IMR-90 (cell line): ENCODE data around the gene FOXP1. TPM values are rescaled to one million over a fixed set of nuclear protein-coding genes. Genes with fewer than 3 reads are reported as not detected.

Experiments
- ATAC-seq: fragments of 200-7000 bp; cut with Tn5 transposase; 2 replicates; pipeline ENCODE4 v1.9.1; 2020; ENCODE audit warnings: low read depth, mild to moderate bottlenecking, moderate library complexity
- BruUV-seq: library from RNA; stranded (reverse); fragments of 400-500 nt; replicated peaks from 2 replicates; lab custom pipeline; 2021; lab: Mats Ljungman, UMichigan
- CTCF ChIA-PET: fragments of 300-600 bp; formaldehyde crosslinking; extraction: SDS; loops from one replicate; lab custom pipeline; 2021; ENCODE audit warnings: antibody characterized with exemption; lab: Yijun Ruan, JAX
- POLR2A ChIA-PET: fragments of 300-600 bp; sonication (Branson Sonifier 250); formaldehyde crosslinking; loops from one replicate; lab custom pipeline; 2022; ENCODE audit warnings: antibody characterized with exemption; ENCODE audit not compliant: unreplicated experiment; lab: Charles Lee
- DNase-seq: peaks from one replicate; pipeline ENCODE4 v3.0.0; 2013
- H2AFZ ChIP-seq: replicated peaks from 2 replicates; pipeline ENCODE3; 2013; ENCODE audit warnings: low read length, mild to moderate bottlenecking; ENCODE audit not compliant: poor library complexity
- H2AK5ac ChIP-seq: 2 replicates; pipeline ENCODE4 v1.6.1; 2013; ENCODE audit warnings: low read depth, low read length, inconsistent platforms
- H2AK9ac ChIP-seq: replicated peaks from 2 replicates; pipeline ENCODE3; 2013; ENCODE audit warnings: mild to moderate bottlenecking, low read depth, low read length, moderate library complexity; ENCODE audit not compliant: poor library complexity
- H2BK120ac ChIP-seq: 2 replicates; pipeline ENCODE4 v1.6.1; 2013; ENCODE audit warnings: low read depth, low read length, inconsistent platforms
- H2BK15ac ChIP-seq: 3 replicates; pipeline ENCODE4 v1.6.1; 2013; ENCODE audit warnings: low read depth, low read length, inconsistent platforms
- H2BK20ac ChIP-seq: 2 replicates; pipeline ENCODE4 v1.6.1; 2013; ENCODE audit warnings: low read depth, mild to moderate bottlenecking, inconsistent platforms, low read length, moderate library complexity
- H2BK5ac ChIP-seq: 2 replicates; pipeline ENCODE4 v1.6.1; 2013; ENCODE audit warnings: mild to moderate bottlenecking, low read depth, low read length, inconsistent platforms; ENCODE audit not compliant: poor library complexity, severe bottlenecking
- H3K14ac ChIP-seq: replicated peaks from 2 replicates; pipeline ENCODE4 v1.6.1; 2013; ENCODE audit warnings: low read depth, low read length, inconsistent platforms
- H3K18ac ChIP-seq: 2 replicates; pipeline ENCODE4 v1.6.1; 2013; ENCODE audit warnings: low read depth, low read length, control low read depth
- H3K23ac ChIP-seq: 2 replicates; pipeline ENCODE4 v1.6.1; 2013; ENCODE audit warnings: low read depth, low read length, inconsistent platforms
- H3K27ac ChIP-seq: 2 replicates; pipeline ENCODE4 v1.5.1; 2013; ENCODE audit warnings: mild to moderate bottlenecking, control low read depth, low read length; ENCODE audit not compliant: insufficient read depth
- H3K27me3 ChIP-seq: 2 replicates; pipeline ENCODE4 v1.6.1; 2013; ENCODE audit warnings: low read length; ENCODE audit not compliant: control insufficient read depth, insufficient read depth
- H3K36me3 ChIP-seq: 2 replicates; pipeline ENCODE4 v1.6.1; 2013; ENCODE audit warnings: low read length, mixed read lengths; ENCODE audit not compliant: control insufficient read depth, insufficient read depth
- H3K4ac ChIP-seq: 2 replicates; pipeline ENCODE4 v1.6.1; 2013; ENCODE audit warnings: low read depth, low read length, inconsistent platforms
- H3K4me1 ChIP-seq: 2 replicates; pipeline ENCODE4 v1.6.1; 2013; ENCODE audit warnings: low read length, mixed read lengths; ENCODE audit not compliant: control insufficient read depth, insufficient read depth
- H3K4me2 ChIP-seq: 2 replicates; pipeline ENCODE4 v1.6.1; 2013; ENCODE audit warnings: low read depth, mild to moderate bottlenecking, control low read depth, low read length, moderate library complexity
- H3K4me3 ChIP-seq: 2 replicates; pipeline ENCODE4 v1.5.1; 2013; ENCODE audit warnings: low read depth, mild to moderate bottlenecking, control low read depth, low read length, moderate library complexity; ENCODE audit not compliant: insufficient read depth
- H3K56ac ChIP-seq: 2 replicates; pipeline ENCODE4 v1.6.1; 2013; ENCODE audit warnings: low read length, inconsistent platforms; ENCODE audit not compliant: insufficient read depth; ENCODE audit errors: extremely low read depth
- H3K79me1 ChIP-seq, 2 experiments: 2 replicates each; pipeline ENCODE4 v1.6.1; 2013; ENCODE audit warnings: low read length in 2 of 2, inconsistent platforms in 1 of 2, low read depth in 1 of 2
- H3K9ac ChIP-seq: 2 replicates; pipeline ENCODE4 v1.6.1; 2013; ENCODE audit warnings: low read depth, low read length, control low read depth
- H3K9me1 ChIP-seq: 2 replicates; pipeline ENCODE4 v1.6.1; 2013; ENCODE audit warnings: low read length, inconsistent platforms; ENCODE audit not compliant: insufficient read depth
- H3K9me3 ChIP-seq: 2 replicates; pipeline ENCODE4 v1.6.1; 2013; ENCODE audit warnings: low read length; ENCODE audit not compliant: control insufficient read depth, insufficient read depth
- H4K20me1 ChIP-seq: 2 replicates; pipeline ENCODE4 v1.6.1; 2013; ENCODE audit warnings: low read length, inconsistent platforms; ENCODE audit not compliant: insufficient read depth
- H4K5ac ChIP-seq: 2 replicates; pipeline ENCODE4 v1.6.1; 2013; ENCODE audit warnings: mild to moderate bottlenecking, low read depth, low read length, control low read depth
- H4K8ac ChIP-seq, 2 experiments: 2 replicates each; pipeline ENCODE4 v1.6.1; 2013; ENCODE audit warnings: low read depth in 2 of 2, low read length in 2 of 2, control low read depth in 1 of 2, inconsistent platforms in 1 of 2
- H4K91ac ChIP-seq: 2 replicates; pipeline ENCODE4 v1.6.1; 2013; ENCODE audit warnings: low read depth, low read length, inconsistent platforms; ENCODE audit not compliant: insufficient read depth
- BHLHE40 ChIP-seq: fragments of 150-350 bp; IDR thresholded peaks from 2 replicates; pipeline ENCODE4 v1.6.1; 2016; ENCODE audit warnings: mild to moderate bottlenecking, low read depth, low read length
- CEBPB ChIP-seq: IDR thresholded peaks from 2 replicates; pipeline ENCODE4 v1.6.1; 2012; ENCODE audit warnings: low read depth, low read length, improper control_type of control experiment
- CHD1 ChIP-seq: IDR thresholded peaks from 2 replicates; pipeline ENCODE4 v1.6.1; 2012; ENCODE audit warnings: low read depth, low read length, improper control_type of control experiment
- ELK1 ChIP-seq: fragments of 150-350 bp; IDR thresholded peaks from 2 replicates; pipeline ENCODE4 v1.6.1; 2016; ENCODE audit warnings: low read depth, mild to moderate bottlenecking, low read length, moderate library complexity, borderline replicate concordance
- FOS ChIP-seq: fragments of 150-350 bp; IDR thresholded peaks from 2 replicates; pipeline ENCODE4 v1.6.1; 2016; ENCODE audit warnings: low read depth, low read length
- MAFK ChIP-seq: IDR thresholded peaks from 2 replicates; pipeline ENCODE4 v1.6.1; 2012; ENCODE audit warnings: low read depth, low read length, improper control_type of control experiment
- MAZ ChIP-seq: IDR thresholded peaks from 2 replicates; pipeline ENCODE4 v1.6.1; 2012; ENCODE audit warnings: low read depth, mild to moderate bottlenecking, low read length, improper control_type of control experiment, moderate library complexity, borderline replicate concordance
- MXI1 ChIP-seq: IDR thresholded peaks from 2 replicates; pipeline ENCODE4 v1.6.1; 2012; ENCODE audit warnings: low read depth, mild to moderate bottlenecking, low read length, moderate library complexity, borderline replicate concordance
- NFE2L2 ChIP-seq: fragments of 150-350 bp; IDR thresholded peaks from 2 replicates; pipeline ENCODE4 v1.6.1; 2016; ENCODE audit warnings: low read depth, mild to moderate bottlenecking, low read length
- POLR2A ChIP-seq: IDR thresholded peaks from 2 replicates; pipeline ENCODE4 v1.6.1; 2012; ENCODE audit warnings: mild to moderate bottlenecking, low read depth, low read length
- RAD21 ChIP-seq: IDR thresholded peaks from 2 replicates; pipeline ENCODE4 v1.6.1; 2012; ENCODE audit warnings: low read length, improper control_type of control experiment
- RCOR1 ChIP-seq: IDR thresholded peaks from 2 replicates; pipeline ENCODE4 v1.6.1; 2012; ENCODE audit warnings: mild to moderate bottlenecking, low read length, improper control_type of control experiment; ENCODE audit not compliant: insufficient replicate concordance
- RFX5 ChIP-seq: IDR thresholded peaks from 2 replicates; pipeline ENCODE4 v1.8.0; 2012; ENCODE audit warnings: low read depth, mild to moderate bottlenecking, low read length, moderate library complexity
- SMC3 ChIP-seq: fragments of 150-350 bp; IDR thresholded peaks from 2 replicates; pipeline ENCODE4 v1.6.1; 2016; ENCODE audit warnings: low read depth, mild to moderate bottlenecking, antibody characterized with exemption, low read length, moderate library complexity
- WGBS, 2 experiments: methylation state at CpG; one replicate each; pipeline versions ENCODE4 v1.1.5 to v1.1.7; 2013; ENCODE audit warnings: missing lambda C conversion rate in 2 of 2; ENCODE audit not compliant: insufficient read length in 1 of 2; ENCODE audit errors: extremely low coverage in 2 of 2; 5-methylcytosine and 5-hydroxymethylcytosine counted together
- dilution Hi-C: fragments of 300-500 bp; cut with HindIII; formaldehyde crosslinking; loops from one replicate; pipeline ENCODE4 v1.14.3; 2018; ENCODE audit warnings: low sequenced_read_pairs; ENCODE audit not compliant: unreplicated experiment
- in situ Hi-C: fragments of 300-500 bp; cut with MboI; formaldehyde crosslinking; loops from 3 replicates; pipeline ENCODE4 v1.14.3; 2019; ENCODE audit warnings: low sequenced_read_pairs, inconsistent platforms, mixed read lengths
- intact Hi-C: fragments of 100-400 bp; cut with micrococcal nuclease; formaldehyde crosslinking; loops from 2 replicates; pipeline ENCODE4 v1.10.0; 2022
- polyA plus RNA-seq, 3 experiments: library from polyadenylated mRNA; depleted of rRNA; stranded (reverse); fragments of >200 nt; gene quantifications; 2 replicates each; pipeline ENCODE4 v1.2.3, GENCODE V29; 2012; ENCODE audit warnings: low replicate concordance in 1 of 3
- total RNA-seq: library from RNA; depleted of rRNA; stranded (reverse); fragments of >200 nt; gene quantifications from 2 replicates; pipeline ENCODE4 v1.2.3, GENCODE V29; 2012
- TF ChIP-seq, protein P1 (sequence below): fragments of 150-350 bp; IDR thresholded peaks from 2 replicates; pipeline ENCODE4 v1.6.1; 2017; ENCODE audit warnings: mild to moderate bottlenecking, antibody characterized with exemption, low read length, low read depth
- TF ChIP-seq, protein P2 (sequence below): conservative IDR thresholded peaks from 2 replicates; pipeline ENCODE4 v1.5.1; 2012; ENCODE audit warnings: mild to moderate bottlenecking, low read depth, low read length, improper control_type of control experiment

Gene FOXP1
- total and polyA plus RNA-seq, 2 of the 4 experiments (the other 2 are of a cell fraction) = 37.0 to 132 TPM

GRCh38 chr3:71264840-71265239 lies 318.7 kb downstream of the FOXP1 start:
- H2BK15ac ChIP-seq = no peak overlapping the region
- no peak overlapping the region for H3K23ac ChIP-seq
- no peak overlapping the region for H2AK9ac ChIP-seq
- dilution Hi-C loops = no loop called here
- no peak overlapping the region for H3K4me3 ChIP-seq
- H3K18ac ChIP-seq = no peak overlapping the region
- TF ChIP-seq FOS (no peak), RCOR1 (no peak), MAFK (no peak), CEBPB (no peak), SMC3 (no peak), ELK1 (no peak), MXI1 (no peak), NFE2L2 (no peak), BHLHE40 (no peak), CHD1 (no peak), MAZ (no peak), RAD21 (no peak), RFX5 (no peak), POLR2A (no peak)
- TF ChIP-seq, protein P1, sequence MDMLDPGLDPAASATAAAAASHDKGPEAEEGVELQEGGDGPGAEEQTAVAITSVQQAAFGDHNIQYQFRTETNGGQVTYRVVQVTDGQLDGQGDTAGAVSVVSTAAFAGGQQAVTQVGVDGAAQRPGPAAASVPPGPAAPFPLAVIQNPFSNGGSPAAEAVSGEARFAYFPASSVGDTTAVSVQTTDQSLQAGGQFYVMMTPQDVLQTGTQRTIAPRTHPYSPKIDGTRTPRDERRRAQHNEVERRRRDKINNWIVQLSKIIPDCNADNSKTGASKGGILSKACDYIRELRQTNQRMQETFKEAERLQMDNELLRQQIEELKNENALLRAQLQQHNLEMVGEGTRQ = no peak
- TF ChIP-seq, protein P2, sequence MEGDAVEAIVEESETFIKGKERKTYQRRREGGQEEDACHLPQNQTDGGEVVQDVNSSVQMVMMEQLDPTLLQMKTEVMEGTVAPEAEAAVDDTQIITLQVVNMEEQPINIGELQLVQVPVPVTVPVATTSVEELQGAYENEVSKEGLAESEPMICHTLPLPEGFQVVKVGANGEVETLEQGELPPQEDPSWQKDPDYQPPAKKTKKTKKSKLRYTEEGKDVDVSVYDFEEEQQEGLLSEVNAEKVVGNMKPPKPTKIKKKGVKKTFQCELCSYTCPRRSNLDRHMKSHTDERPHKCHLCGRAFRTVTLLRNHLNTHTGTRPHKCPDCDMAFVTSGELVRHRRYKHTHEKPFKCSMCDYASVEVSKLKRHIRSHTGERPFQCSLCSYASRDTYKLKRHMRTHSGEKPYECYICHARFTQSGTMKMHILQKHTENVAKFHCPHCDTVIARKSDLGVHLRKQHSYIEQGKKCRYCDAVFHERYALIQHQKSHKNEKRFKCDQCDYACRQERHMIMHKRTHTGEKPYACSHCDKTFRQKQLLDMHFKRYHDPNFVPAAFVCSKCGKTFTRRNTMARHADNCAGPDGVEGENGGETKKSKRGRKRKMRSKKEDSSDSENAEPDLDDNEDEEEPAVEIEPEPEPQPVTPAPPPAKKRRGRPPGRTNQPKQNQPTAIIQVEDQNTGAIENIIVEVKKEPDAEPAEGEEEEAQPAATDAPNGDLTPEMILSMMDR = no peak
- CTCF ChIA-PET = interaction anchor here (1.4 kb wide), 1 partner anchor 12 kb away, joined by 4 read pairs; no protein-coding TSS in a partner anchor
- peaks cover 3 to 5% of the 10 kb centered on the region in 2 experiments; a peak in 3 of 4 replicates for H3K79me1 ChIP-seq
- intact Hi-C loops = no loop called here
- H3K14ac ChIP-seq = 0 out of 2 replicates have a peak overlapping the region, but pooled peaks have one; percentile 19
- no peak overlapping the region for H2BK120ac ChIP-seq
- no peaks in the 10 kb centered on the region for H3K9me1 ChIP-seq
- no TSS peak for BruUV-seq
- H3K56ac ChIP-seq = no peak overlapping the region
- H2AFZ ChIP-seq = no peak overlapping the region
- POLR2A ChIA-PET = interaction anchor here (0.6 kb wide), 1 partner anchor 17 kb away, joined by 3 read pairs; no protein-coding TSS in a partner anchor
- no peak overlapping the region for H3K9ac ChIP-seq
- ATAC-seq (no peak), DNase-seq (no peak)
- no peak overlapping the region for H3K27ac ChIP-seq
- H3K4ac ChIP-seq = no peak overlapping the region
- H4K20me1 ChIP-seq = no peaks in the 10 kb centered on the region
- H4K8ac ChIP-seq = no peak overlapping the region
- in situ Hi-C loops = no loop called here
- H4K91ac ChIP-seq = no peak overlapping the region
- no peak overlapping the region for H2BK5ac ChIP-seq
- no peaks in the 10 kb centered on the region for H3K9me3 ChIP-seq
- no CpG with 5 or more reads among the region's 2 CpGs for WGBS, 2 experiments
- H3K4me2 ChIP-seq = no peak overlapping the region
- no peak overlapping the region for H2BK20ac ChIP-seq
- H3K27me3 ChIP-seq = no peaks in the 10 kb centered on the region
- no peak overlapping the region for H4K5ac ChIP-seq
- H3K36me3 ChIP-seq = no peaks in the 10 kb centered on the region
- no peak overlapping the region for H2AK5ac ChIP-seq
- no peaks in the 10 kb centered on the region for H3K4me1 ChIP-seq
